ENCODE measurements around the gene EVC.
"Not testable (repeated sequence)": the region's sequence is repeated elsewhere in the genome, so short reads cannot be mapped to it uniquely, and the experiment has no call there.

The EVC gene

DNA sequence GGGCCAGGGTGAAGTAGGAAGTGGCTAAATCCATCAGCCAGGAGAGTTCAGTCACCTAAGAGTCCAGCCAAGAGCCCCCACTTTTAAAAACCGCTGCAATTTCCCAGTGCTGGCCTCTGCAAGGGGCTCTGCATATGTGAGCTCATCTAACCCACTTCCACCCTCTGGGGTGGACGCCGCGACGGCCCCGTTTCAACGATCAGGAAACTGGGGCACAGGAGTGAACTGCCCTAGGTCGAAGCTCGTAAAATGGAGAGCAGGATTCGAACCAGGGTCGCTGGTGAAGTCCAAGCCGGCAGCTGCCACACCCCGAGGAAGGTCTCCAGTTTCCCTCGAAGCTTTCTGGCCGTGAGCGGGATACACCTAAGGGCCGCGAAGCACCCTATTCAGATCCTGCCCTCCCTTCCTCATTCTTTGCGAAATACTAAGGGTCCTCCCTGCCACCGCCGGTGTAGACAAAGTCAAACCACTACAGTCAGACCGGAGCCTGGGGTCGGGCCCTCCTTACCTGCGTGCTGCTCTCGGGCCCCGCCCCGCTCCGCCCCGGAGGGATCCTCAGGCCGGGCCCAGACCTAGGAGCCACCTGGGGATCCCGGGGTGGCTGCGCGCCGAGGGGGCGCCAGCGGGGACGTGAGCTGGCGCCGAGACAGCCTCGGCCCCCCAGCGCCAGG lies 3.1 kb upstream of the EVC start:
- in situ Hi-C loops (cut with HindIII; ENCODE audit: low sequenced_read_pairs): no loop called here

GRCh38 chr4:5708449-5709206 lies 2.4 kb upstream of the EVC start, which contains the start of gene EVC2:
Gene EVC2 (minus strand): TSS chr4:5708559. CDS start chr4:5708513, 46 bp downstream.
- in situ Hi-C loops (cut with HindIII; ENCODE audit: low sequenced_read_pairs): no loop called here

DNA sequence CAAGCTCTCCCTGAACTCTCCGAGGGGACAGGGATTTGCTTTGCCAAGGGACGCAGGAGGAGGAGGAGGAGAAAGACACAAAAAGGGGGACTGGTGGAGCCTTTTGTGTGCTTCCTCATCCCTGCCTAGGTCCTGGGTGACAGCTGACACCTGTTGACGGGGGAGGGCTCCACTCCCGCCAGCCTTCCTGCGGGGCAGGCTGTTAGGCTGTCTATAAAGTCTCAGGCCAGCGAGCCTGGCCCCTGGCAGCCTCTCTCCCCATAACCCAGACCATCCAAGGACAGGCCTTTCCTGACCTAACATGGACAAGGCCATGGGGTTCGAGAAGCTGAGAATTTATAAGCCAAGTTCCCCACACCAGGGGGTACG lies 1.8 kb upstream of the EVC start:
- in situ Hi-C loops (cut with HindIII; ENCODE audit: low sequenced_read_pairs): no loop called here

- in situ Hi-C loops (cut with HindIII; ENCODE audit: low sequenced_read_pairs): no loop called here
Observed at GRCh38 chr4:5710065-5710960, 688 bp upstream of the EVC start.

- in situ Hi-C loops (cut with HindIII; ENCODE audit: low sequenced_read_pairs): no loop called here
Observed at GRCh38 chr4:5711479-5712184, 631 bp downstream of the EVC start.

GRCh38 chr4:5712517-5712916 lies 1.5 kb downstream of the EVC start:
- in situ Hi-C loops (cut with HindIII; ENCODE audit: low sequenced_read_pairs): no loop called here

- in situ Hi-C loops (cut with HindIII; ENCODE audit: low sequenced_read_pairs): no loop called here
Observed at GRCh38 chr4:5712931-5713330, 1.9 kb downstream of the EVC start.

GRCh38 chr4:5713861-5714260 lies 2.9 kb downstream of the EVC start:
- in situ Hi-C loops (cut with HindIII; ENCODE audit: low sequenced_read_pairs): no loop called here

DNA sequence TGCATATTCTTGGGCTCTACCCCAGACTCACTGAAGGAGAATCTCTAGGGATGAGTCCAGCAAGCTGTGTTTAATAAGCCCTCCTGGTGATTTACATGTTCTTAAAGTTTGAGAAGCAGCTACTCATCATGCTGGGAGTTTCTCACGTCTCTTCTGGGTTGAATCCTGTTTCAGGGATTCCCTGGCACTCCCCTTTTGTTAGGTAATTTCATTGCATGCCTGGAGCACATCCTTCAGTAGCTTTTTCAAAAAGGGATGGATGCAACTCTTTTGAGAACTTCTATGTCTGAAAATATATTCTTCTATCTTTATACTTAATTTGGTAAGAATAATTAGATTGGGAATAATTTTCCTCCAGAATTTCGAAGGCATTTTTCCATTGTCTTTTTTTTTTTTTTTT lies 4.4 kb downstream of the EVC start:
- in situ Hi-C loops (cut with HindIII; ENCODE audit: low sequenced_read_pairs): loop anchor here (5.0 kb wide), 1 partner anchor 37 kb away; no protein-coding TSS in a partner anchor

DNA sequence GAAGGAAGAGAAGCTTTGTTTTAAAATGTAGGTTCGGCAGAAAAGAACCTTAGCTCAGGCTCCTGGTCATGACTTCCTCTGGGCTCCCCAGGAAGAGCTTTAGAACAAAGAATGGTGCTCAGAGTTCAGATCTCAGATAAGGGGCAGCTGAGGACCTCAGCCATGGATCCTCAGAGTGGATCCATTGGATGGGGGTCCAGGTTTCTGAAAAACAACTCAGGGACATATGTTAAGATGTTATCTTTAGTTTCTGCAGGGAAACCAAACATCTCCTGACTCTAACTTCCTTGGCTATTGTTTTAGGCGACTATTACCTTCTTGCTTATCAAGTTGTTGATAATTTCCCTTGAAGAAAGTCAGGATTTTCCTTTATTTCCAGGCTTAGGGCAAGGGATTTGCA lies 5.4 kb downstream of the EVC start:
- in situ Hi-C loops (cut with HindIII; ENCODE audit: low sequenced_read_pairs): loop anchor here (5.0 kb wide), 1 partner anchor 36 kb away; no protein-coding TSS in a partner anchor

- in situ Hi-C loops (cut with HindIII; ENCODE audit: low sequenced_read_pairs): loop anchor here (5.0 kb wide), 1 partner anchor 35 kb away; no protein-coding TSS in a partner anchor
Observed at GRCh38 chr4:5717449-5718158, 6.6 kb downstream of the EVC start.

DNA sequence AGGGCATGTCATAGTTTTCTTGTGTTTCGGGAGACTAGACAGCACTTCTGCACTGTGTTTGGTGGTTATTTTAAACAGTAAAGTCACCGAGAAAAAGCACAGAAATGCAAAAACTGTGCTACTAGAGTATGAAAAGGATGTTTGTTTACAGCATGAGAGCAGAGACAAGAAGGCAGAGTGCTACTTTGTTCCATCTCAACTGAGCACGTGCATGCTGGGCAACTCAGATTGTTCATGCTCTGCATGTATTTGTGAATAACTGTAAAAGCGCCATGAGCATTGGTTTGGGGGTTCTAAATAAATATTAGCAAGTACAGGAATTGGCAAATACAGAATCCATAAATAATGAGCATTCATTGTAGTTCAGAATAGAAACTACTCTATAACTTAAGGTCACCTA lies 7.4 kb downstream of the EVC start:
- in situ Hi-C loops (cut with HindIII; ENCODE audit: low sequenced_read_pairs): loop anchor here (5.0 kb wide), 1 partner anchor 34 kb away; no protein-coding TSS in a partner anchor

- in situ Hi-C loops (cut with HindIII; ENCODE audit: low sequenced_read_pairs): loop anchor here (5.0 kb wide), 1 partner anchor 33 kb away; no protein-coding TSS in a partner anchor
Observed at GRCh38 chr4:5719350-5720055, 8.5 kb downstream of the EVC start.

GRCh38 chr4:5720157-5720850 lies 9.3 kb downstream of the EVC start:
- in situ Hi-C loops (cut with HindIII; ENCODE audit: low sequenced_read_pairs): no loop called here

- in situ Hi-C loops (cut with HindIII; ENCODE audit: low sequenced_read_pairs): no loop called here
Observed at GRCh38 chr4:5720980-5721379, 10.0 kb downstream of the EVC start.

DNA sequence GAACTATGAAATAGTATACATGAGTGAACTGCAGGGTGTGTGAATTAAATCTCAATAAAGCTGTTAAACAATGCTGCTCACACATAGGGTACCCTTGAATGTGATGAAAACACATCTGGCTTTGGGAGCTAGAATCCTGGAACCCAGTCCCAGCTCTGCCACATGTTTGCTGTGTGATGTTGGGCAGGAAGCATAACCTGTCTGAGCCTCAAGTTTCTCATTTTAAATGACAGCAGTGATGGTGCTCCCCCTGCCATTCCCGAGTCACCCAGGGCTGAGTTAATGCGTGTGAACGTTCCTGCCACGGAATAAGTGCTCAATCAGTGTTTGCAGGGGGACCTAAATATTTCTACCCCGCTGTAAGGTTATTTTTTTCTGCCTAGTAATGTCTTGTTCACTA lies 10.9 kb downstream of the EVC start:
- in situ Hi-C loops (cut with HindIII; ENCODE audit: low sequenced_read_pairs): no loop called here

- in situ Hi-C loops (cut with HindIII; ENCODE audit: low sequenced_read_pairs): no loop called here
Observed at GRCh38 chr4:5722328-5722727, 11.3 kb downstream of the EVC start.

GRCh38 chr4:5724377-5724776 lies 13.4 kb downstream of the EVC start:
- in situ Hi-C loops (cut with HindIII; ENCODE audit: low sequenced_read_pairs): no loop called here

GRCh38 chr4:5728412-5728811 lies 17.4 kb downstream of the EVC start:
- in situ Hi-C loops (cut with HindIII; ENCODE audit: low sequenced_read_pairs): not testable (repeated sequence)

Data from endothelial cell of hepatic sinusoid (primary cell).